Measurements from ENCODE around the gene EEA1. TPM values are rescaled to one million over a fixed set of nuclear protein-coding genes. Genes with fewer than 3 reads are reported as not detected.

EEA1 gene
- total RNA-seq, 1 experiment from 2014 or later: 17.2 TPM

DNA sequence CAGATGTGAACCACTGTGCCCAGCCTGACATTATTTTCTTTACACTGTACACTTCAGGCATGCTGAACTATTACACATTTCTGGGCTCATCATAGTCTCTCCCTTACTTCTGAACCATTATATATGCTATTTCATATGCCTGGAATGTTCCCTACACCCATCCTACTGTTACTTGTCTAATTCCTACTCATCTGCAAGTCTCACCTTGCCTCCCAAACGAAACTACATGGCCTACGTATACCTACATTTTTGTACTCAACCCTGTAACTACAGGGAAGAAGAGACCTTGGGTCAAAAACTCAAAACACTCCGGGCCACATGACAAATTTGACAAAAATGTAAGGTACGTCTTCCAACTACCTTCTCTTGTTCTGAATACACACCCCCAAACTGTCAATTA is 9.5 kb upstream of the EEA1 start:
- DNase-seq (ENCODE audit: low spot score): no peak

DNA sequence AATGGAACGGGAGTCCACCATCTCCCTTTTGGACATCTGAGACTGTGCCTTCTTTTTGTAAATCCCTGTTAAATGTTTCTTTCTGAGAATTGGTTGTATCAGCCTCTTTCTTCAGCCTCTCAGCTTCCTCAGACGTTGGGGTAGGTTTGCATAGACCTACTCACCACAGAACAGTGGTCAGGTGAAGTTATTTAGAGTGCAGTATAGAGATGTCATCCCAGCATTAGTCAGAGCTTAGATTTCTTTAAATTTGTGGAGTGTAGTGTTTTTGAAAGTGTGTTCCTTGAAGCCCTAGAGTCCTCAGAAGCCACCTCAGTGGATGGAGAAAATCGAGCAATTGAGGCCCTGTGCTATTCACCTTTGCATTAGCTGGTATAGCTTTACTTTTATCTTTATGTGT is 8.9 kb upstream of the EEA1 start:
- DNase-seq (ENCODE audit: low spot score): no peak

DNA sequence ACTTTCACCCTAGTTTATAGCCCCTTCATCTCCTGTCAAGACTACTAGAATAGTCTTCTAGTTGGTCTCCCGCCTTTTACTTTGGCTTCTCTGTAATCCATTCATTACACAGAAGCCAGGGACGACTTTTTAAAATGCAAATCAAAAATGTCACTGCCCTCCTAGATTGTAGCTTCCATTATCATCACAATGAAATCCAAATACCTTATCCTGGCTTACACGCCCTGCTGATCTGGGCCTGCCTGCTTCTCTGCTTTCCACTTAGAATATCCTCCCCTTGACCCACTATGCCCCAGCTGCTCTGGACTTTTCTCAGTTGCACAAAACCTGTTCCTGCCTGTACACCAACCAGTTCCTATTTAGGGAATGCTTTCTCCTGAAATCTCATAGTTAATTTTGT is 4.5 kb upstream of the EEA1 start:
- no peak for DNase-seq (ENCODE audit: low spot score)

DNA sequence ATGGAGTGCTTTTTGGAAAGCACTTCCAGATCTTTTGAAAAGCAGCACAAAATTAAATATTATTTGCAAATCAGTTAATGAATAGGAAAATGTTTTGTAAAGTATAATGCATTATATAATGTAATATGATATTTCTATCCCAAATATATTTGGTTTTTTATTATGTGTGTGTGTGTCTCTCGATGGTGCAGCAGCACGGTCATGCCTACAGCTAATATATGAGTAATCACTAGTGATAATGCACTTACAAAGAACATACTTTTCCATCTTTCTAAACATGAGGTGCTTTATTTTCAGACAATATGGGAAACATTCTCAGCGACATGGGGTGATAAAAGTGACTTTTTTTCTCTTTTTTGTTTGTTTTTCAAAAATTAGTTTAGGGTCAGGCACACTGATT is 1.3 kb upstream of the EEA1 start:
- DNase-seq (ENCODE audit: low spot score): no peak

DNA sequence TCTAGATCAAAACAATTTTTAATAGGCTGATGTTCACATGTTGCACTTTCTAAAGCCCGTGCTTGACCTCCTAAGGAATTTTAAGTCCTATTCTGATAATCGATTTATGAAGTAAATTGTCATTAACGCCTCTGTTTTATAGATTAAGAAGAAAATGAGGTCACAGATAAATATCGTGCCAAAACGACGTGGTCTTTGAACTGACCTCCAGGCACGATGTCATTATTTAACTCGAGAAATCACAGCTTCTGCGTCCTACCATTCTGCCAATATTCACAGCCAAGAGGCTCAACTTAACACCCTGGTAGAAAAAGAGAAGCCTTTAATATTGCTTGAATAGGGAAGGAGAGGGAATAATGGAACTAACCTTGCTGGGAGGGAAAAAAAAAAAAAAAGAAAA is 888 bp upstream of the EEA1 start:
- no peak for DNase-seq (ENCODE audit: low spot score)

DNA sequence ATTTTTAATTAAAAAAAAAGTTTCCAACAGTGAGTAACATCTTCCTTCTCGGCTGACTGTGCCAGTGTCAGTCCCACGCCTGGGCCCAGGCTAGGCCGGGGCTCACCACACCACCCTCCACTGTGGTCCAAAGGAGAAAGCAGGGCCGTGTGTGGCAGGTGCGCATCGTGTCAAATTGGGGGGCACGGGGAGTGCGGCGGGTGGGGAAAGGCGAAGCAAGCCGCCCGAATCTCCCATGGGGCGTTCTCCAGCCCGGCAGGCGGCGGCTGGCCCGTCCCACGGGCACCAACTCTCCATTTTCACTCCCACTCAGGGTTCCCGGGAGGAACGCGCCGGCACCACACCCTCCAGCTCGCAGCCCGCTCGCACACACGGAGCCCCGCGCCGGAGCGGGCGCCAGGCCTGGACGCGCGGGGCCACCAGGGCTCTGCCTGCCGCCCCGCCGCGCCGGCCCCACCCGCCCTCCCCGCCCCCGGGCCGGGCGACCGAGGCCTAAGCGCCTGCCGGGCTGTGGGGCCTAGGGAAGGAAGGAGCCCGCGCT is 604 bp downstream of the EEA1 start:
- DNase-seq (ENCODE audit: low spot score): no peak

DNA sequence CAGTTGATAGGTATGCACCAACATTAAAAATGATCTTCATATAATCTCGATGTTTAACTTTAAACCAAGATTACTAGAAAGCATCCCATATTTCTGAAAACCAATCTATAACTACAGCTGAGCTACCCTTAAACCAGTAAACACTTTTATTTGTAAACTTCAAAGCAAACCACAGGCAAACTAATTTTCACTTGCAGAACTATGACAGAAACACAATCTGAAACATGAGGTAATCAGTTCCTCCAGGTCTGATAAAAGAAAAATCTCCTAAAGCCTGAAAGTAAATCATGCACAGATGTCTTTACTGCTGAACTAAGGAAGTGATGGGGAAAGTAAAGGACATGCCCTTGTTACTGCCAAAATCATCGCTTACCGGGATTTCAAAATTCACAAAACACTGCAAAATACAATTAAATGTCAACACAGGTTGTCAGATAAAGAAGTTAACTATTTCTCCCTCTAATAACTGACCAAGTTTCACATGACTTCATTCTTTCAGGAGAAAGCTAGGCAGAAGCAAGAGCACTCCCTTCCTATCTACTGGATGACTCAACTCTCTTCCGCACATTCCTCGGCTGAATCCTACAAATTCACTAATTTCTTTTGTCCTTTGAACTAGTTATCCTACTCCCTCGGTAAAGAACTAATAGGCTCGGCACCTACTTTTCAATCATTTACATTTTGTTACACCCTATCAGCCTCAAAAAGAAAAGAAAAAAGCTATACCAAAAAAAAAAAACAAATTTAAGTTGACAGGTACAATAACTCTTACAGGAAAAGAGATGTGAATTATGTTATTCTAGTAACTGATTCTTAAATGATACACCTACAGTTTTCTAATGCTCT is 1.4 kb downstream of the EEA1 start:
- DNase-seq (ENCODE audit: low spot score): peak; percentile 63

DNA sequence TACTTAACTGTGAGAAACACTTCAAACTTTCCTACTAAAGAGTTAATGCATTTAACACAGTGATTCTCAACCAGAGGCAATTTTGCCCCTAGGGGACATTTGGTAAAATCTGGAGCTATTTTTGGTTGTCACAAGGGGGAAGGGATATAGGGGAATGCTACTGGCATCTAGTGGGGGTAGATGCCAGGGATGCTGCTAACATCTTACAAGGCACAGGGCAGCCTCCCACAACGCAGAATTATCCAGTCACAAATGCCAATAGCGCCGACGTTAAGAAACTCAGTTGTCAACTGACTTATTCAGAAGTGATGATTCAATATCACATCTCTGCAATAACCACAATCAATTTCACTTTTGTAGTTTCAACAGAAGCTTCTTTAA is 2.0 kb downstream of the EEA1 start:
- DNase-seq (ENCODE audit: low spot score): peak; percentile 52

DNA sequence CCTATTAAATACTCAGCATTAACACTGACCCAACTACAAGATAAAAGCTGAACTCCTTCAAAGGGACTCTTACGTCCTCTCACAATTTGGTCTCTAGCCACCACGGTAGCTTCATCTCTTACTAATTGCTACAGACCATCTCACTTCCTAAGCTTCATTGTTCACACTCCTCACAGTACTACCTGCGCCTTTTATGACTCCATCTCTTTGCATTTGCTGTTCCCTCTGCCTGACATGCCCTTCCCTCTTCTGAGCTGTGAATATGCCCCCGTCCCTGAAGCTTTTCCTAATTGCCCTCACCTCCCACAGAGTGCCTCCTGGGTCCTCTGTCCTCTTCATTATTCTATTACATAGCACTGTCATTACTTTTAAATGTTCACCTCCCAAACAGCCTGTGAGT is 2.5 kb downstream of the EEA1 start:
- no peak for DNase-seq (ENCODE audit: low spot score)

DNA sequence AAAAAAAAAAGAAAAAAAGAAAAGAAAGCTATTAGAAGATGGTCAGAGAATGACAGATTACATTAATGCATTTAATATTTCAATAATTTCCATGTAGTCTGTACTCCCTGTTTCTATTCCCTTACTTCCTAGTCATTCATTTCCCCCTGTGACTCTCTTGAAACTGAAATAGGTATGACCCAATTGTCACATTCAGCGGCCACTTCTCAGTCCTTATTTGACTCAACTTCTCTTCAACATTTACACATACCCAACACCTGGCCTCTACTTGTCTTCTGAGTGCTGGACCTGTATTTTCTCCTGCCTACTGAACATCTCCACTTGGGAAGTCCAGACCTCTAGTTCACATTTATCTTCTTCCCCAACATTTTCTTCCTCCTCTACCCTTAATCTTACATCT is 7.2 kb downstream of the EEA1 start:
- no peak for DNase-seq (ENCODE audit: low spot score)

DNA sequence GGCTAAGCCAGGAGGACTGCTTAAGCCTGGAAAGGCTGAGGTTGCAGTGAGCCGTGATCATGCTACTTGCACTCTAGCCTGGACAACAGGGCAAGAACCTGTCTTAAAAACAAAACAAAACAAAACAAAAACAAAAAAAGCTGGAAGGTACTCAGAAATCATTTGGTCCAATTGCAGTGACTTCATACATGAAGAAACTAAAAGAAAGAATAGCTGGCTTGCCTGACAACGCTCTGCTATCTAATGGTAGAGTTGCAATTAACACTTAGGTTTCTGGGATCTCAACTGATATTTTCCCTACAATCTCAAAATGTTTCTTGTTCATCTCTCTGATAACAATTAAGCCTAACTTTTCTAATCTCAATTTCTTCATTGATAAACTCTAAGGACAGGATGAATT is 13.7 kb downstream of the EEA1 start:
- no peak for DNase-seq (ENCODE audit: low spot score)

DNA sequence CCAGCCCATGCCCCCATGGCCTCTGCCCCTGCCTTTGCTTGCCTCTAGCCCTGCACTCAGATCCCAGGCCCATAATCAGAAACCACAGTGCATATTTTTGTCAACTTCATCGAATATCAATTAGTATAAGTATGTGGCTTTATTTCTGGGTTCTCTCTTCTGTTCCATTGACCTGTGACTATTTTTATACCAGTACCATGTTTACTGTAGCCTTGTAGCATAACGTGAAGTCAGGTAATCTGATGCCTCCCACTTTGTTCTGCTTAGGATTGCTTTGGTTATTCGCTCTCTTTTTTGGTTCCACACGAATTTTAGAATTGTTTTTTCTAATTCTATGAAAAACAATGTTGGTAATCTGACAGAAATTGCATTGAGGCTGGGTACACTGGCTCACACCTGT is 14.9 kb downstream of the EEA1 start:
- DNase-seq (ENCODE audit: low spot score): no peak

DNA sequence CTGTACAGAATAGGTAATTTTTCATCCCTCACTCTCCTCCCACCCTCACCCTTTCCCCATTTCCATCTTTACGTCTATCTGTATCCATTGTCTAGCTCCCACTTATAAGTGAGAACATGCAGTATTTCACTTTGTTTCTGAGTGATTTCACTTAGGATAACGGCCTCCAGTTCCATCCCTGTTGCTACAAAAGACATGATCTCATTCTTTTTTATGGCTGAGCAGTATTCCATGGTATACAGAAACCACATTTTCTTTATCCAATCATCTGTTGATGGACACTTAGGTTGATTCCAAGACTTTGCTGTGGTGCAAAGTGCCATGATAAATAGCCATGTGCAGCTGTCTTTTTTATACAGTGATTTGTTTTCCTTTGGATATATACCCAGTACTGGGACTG is 16.4 kb downstream of the EEA1 start:
- DNase-seq (ENCODE audit: low spot score): no peak

DNA sequence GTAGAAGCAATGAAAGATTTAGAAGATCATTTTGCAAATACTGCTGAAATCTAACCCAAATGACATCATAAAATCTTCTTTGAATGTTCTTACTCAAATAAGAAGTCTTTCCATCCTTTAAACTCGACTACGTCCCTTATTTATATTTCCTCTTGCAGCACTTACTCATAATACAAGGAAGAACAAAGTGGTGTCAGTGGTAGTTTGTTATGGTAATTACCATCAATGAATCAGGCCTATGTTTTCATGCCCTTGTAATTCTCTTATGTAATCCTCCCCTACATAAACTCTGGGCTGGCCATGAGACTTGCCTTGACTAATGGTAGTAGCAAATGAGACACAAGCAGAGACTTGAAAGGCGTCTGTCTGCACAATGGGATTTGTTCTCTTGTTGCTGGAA is 17.0 kb downstream of the EEA1 start:
- DNase-seq (ENCODE audit: low spot score): peak; percentile 10

DNA sequence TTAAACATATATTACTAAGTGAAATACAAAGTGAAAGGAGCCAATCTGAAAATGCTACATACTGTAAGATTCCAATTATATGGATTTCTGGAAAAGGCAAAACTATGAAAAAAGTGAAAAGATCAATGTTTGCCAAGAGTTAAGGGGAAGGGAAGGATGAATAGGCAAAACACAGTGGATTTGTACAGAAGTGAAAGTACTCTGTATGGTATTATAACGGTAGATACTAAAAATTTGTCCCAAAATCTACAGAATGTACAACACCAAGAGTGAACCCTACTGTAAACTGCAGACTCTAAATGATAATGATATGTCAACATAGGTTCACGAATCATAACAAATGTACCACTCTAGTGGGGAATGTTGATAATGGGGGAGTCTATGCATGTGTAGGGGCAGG is 17.8 kb downstream of the EEA1 start:
- DNase-seq (ENCODE audit: low spot score): no peak

DNA sequence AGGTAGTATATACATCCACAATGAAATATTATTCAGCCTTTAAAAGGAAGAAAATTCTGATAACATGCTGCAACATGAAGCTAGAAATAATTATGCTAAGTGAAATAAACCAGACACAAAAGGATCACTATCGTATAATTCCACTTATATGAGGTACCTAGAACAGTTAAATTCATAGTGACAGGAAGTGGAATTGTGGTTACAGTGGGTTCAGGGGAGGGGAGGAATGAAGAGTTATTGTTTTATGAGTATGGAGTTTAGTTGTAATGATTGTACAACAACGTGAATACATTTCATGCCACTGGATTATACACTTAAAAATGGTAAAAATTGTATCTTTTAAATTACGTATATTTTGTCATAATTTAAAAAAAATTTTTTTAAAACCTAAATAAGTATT is 21.0 kb downstream of the EEA1 start:
- DNase-seq (ENCODE audit: low spot score): no peak

DNA sequence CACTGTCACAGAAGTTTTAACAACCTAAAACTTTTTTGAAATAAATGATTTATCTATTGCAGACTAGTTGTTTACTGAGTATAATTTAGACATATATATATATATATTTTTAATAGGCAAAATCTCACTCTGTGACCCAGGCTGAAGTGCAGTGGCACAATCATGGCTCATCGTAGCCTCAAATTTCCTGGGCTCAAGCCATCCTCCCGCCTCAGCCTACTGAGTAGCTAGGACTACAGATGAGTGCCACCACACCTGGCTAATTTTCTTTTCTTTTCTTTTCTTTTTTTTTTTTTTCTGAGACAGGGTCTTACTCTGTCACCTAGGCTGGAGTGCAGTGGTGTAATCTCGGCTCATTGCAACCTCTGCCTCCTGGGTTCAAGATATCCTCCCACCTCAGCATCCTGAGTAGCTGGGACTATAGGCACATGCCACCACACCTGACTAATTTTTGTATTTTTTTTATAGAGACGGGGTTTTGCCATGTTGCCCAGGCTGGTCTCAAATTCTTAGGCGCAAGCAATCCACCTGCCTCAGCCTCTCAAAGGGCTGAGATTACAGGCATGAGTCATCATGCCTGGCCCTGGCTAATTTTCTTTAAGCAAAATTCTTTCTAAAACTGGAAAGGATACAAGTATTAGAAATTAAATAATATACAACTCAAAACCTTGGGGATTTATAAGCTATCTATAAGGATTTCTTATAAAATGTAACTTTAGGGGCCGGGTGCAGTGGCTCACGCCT is 23.1 kb downstream of the EEA1 start:
- DNase-seq (ENCODE audit: low spot score): no peak

DNA sequence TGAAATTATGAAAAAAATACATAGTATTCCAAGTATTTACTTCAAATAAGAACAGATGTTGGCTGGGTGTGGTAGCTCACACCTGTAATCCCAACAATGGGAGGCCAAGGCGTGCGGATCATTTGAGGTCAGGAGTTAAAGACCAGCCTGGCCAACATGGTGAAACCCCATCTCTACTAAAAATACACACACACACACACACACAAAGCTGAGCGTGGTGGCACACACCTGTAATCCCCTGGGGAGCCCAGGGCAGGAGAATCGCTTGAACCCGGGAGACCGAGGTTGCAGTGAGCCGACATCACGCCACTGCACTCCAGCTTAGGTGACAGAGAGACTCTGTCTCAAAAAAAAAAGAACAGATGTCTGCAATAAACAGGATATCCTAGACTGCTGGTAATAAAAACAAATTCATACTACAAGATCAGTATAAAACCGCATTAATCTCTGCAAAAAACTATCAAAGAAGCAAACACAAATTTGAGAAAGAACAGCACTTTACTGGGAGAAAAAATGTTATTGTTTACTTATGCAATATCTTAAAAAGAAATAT is 23.8 kb downstream of the EEA1 start:
- DNase-seq (ENCODE audit: low spot score): no peak

DNA sequence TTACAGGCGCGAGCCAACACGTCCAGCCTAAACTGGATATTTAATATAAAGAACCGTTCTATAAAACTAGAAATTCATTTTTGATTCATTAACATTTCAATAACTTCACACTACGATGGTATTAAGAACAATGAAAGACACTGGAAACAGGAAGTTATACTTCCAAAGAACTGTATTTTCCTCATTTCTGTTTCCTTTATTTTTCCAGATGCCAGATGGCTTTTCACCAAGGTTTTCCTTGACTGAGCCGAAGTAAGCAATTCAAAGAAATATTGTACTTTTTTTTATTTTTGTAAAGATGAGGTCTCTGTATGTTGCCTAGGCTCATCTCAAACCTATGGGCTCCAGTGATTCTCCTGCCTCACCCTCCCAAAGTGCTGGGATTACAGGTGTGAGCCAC is 28.2 kb downstream of the EEA1 start:
- DNase-seq (ENCODE audit: low spot score): no peak

DNA sequence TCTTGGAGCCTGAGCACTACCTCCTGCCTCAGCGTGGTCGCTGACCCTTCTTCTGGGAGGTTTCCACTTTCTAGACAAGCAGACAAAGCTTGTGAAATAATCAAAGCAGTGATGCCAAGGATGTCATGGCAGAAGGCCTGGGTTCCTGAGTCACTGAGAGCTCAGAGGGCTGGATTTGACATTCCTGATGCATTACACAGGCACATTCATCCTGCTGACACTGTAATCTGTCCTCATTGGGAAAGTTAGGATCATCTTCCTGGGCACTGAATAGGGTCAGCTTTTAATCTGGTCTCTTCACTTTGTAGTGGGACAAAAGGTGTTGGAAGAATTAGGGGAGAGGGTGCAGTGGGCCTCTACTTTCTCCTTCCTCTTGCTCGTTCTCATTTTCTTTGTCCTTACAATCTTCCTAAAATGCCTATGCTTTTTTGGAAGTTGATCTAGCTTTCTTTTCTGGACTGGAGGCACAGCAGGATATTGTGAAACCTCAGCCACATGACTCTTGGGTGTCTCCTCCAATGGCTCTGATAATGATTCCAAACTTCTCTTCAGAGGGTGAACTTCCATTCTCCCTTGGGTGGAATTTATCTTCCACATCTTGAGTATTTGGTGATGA is 29.6 kb downstream of the EEA1 start:
- DNase-seq (ENCODE audit: low spot score): peak; percentile 98

DNA sequence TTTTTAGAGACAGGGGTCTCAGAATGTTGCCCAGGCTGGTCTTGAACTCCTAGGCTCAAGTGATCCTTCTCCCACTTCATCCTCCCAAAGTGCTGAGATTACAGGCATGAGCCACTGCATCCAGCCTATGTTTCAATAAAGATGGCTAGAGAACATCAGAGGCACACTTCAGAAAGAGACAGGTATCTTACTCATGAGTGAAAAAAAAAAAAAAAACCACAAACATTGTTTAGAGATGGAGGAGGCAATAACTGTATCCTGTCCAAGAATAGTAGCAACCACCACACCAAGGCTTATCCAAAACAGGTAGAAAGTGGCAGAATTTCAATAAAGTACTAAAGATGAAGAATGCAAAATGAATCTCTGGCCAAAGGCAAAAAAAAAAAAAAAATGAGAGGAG is 30.3 kb downstream of the EEA1 start:
- peak; percentile 61 for DNase-seq (ENCODE audit: low spot score)

DNA sequence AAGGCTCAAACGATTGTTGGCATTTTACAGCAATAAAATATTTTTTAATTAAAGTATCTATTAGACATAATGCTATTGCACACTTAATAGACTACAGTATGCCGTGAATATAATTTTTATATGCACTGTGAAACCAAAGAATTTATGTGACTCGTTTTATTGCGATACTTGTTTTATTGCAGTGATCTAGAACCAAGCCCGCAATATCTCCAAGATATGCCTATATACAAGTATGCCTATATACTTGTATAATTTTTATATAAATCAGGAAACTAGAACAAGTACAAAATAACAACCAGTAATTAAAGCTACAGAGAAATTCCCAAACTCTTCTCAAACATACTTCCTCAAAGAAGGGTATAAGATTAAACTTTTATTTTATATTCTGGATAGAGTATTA is 31.3 kb downstream of the EEA1 start:
- DNase-seq (ENCODE audit: low spot score): no peak

Measured in A172 (cell line).